Measurements from ENCODE around the gene PTPN9.
"Not testable (repeated sequence)": the region's sequence is repeated elsewhere in the genome, so short reads cannot be mapped to it uniquely, and the experiment has no call there.

PTPN9 gene

DNA sequence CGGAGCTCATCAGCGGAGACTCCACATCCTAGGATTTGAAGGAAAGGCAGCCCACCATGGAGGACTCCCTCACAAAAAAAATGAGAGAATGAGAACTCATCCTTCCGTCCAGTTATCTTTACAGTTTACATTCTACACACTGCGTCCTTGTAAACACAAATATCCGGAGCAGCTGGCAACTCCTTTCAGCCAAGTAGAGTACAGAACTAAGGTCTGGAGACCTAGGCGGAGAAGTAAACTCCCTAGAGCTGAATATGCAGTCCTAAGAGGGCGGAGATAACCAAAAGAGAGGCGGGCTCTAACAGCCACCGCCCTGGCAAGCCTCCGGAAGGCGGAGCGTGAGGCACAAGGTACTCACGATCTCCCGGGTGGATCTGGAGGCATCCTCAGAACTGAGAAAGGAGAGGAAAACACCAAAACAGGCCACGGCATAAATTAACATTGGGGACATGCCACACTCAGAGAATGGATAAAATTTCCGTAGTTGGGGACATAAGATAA, 126.7 kb downstream of the PTPN9 start:
- peak; percentile 82 to 85 for DNase-seq

DNA sequence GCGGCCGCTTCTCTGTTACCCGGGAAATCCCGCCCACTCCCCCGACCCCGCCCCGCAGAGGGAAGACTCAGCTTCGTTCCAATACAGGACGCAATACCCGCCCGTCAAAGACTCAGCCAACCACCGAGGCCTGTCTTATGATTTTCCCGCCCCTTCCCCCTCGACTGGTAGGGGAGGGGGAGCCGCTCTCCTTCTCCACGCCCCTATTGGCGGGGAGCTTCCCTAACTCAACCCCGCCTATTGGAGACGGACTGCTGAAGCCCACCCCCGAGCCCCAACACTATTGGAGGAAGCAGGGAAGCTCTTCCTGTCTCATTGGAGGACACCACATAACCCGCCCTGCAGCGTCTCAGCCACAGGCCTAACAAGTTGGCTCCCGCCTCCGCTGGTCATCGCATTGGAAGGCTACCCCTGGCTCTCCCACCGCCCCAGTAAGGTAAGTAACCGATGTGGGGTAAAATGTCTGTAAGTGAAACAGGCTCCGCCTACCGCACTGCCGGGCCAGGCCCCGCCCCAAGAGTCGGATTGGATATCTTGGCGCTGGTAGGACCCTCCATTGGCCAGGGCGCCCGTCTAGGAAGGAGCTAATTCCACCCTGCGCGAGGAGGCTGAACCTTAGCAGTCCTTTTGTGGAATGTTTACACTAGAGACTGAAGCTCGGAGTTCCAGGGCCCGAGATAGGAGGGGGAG, 127.3 kb downstream of the PTPN9 start, which contains the start of gene SIN3A:
SIN3A (minus strand) TSS at position 17 of the 690 bp plus-strand sequence. CDS start 21,315 bp downstream, outside the sequence.
- DNase-seq = peak; percentile 100

DNA sequence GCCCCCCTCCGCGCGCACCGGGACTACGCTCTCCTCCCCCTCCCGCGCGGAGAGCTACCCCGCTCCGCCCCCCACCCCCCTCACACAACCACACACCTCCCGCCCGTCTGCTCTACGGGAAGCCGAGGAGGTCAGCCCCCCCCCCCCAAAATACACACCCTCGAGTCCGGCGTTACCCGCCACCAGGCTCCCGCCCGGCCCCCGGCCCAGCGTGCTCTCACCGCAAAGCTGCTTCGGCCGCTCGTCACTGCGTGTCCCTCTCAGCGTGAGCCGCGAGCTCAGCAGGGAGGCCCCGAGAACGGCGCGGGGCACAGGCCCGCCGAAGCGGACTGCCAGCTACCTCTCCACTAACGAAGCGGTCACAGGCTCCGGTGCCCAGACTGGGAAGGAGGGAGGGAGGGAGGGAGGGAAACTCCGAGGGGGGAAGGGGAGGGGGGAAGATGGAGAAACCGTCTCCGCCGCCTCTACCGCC, 127.9 kb downstream of the PTPN9 start:
- no peak for DNase-seq

DNA sequence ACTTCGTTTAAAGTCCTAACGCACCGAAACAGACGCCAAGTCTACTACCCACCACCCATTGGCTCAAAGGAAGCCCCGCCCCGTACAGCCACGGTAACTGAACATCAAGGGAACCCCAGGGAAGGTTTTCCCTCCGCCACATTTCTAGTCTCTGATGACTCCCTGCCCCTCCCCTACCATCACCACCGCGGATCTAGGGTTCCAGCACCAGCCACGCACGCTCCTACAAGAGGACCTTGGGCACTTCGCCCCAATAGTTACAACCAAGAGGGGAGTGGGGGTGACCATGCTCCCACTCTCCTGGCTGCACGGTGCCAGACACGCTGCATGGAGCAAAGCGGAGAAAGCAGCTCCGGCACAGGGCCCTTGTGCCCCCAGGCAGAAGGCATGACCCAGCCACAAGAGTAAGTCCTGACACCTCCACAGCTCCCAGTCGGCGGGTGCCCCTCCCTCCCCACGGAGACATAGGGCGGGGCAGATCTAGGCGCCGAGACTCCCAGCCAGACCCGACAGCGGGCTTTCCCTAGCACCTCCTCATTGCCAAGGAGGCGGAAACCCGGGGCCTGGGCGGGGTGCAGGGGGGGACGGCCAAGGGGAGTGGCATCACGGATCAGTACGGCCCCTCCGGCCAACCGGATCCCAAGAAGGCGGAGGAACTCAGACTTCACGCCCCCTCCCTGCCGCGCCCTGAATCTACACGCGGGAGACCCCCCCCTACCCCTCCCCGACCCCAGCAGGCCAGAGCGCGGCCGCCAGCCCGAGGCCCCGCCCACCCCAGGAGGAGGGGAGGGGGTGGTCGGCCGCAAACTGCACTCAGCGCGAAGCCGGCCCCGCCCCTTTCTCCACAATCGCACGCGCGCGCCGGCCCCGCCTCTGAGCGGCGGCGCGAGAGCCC, 128.6 kb downstream of the PTPN9 start:
- DNase-seq = peak; percentile 96 to 97

DNA sequence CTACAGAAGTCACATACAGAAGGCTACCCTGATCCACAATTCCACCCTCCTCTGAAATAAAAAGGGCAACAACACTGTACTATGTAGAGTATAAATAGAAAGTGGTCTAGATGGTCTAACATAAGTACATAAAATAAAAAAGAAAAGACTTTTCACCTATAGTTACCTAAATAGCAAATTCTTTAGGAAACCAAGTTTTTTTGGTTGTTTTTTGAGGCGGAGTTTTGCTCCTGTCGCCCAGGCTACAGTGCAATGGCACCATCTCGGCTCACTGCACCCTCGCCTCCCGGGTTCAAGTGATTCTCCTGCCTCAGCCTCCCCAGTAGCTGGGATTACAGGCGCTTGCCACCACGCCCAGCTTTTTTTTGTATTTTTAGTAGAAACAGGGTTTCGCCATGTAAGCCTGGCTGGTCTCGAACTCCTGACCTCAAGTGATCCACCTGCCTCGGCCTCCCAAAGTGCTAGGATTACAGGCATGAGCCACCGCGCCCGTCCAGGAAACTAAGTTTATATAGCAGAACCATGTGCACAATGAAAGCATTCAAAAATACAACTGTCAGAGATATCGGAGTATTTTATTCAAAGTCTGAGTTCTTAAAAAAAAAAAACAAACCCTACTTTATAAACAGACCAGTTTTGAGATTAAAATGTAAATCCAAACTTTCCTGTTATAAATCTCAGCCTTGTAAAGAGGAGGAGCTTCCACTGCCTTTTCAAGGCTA, 129.4 kb downstream of the PTPN9 start:
- no peak for DNase-seq

DNA sequence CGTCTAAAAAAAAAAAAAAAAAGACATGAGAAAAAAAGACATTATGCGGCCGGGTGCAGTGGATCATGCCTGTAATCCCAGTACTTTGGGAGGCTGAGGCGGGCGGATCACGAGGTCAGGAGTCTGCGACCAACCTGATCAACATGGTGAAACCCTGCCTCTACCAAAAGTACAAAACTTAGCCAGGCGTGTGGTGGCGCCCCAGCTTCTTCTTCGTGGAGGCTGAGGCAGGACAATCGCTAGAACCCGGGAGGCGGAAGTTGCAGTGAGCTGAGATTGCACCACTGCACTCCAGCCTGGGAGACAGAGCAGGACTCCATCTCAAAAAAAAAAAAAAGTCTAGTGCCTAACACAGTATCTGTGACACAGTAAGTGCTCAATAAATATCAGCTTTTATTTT, 130.9 kb downstream of the PTPN9 start:
- not testable (repeated sequence) for DNase-seq

DNA sequence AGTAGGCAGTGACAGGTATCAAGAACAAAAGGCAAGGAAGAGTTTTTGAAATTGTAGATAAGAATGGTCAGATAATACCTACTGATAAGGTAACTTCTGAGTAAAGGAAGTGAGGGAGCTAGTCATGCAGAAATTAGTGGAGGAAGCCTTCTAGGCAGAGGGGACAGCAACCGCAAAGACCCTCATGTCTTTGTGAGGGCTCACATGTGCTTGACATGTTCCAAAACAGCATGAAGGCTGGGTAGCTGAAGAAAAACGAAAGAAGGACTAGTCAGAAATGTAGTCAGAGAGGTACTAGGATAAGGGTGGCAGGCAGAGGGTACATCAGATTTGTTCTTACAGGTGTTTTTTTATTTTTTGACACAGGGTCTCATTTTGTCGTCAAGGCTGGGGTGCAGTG, 133.0 kb downstream of the PTPN9 start:
- DNase-seq = peak in 1 of 2 donors; percentile 27

DNA sequence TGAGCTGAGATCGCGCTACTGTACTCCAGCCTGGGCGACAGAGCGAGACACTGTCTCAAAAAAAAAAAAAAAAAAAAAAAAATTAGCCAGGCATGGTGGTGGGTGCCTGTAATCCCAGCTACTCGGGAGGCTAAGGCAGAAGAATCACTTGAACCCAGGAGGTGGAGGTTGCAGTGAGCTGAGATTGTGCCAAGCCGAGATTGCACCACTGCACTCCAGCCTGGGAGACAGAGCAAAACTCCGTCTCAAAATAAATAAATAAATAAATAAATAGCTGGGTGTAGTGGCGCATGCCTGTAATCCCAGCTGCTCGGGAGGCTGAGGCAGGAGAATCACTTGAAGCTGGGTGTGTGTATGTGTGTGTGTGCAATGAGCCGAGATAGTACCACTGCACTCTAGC, 133.8 kb downstream of the PTPN9 start:
- not testable (repeated sequence) for DNase-seq

DNA sequence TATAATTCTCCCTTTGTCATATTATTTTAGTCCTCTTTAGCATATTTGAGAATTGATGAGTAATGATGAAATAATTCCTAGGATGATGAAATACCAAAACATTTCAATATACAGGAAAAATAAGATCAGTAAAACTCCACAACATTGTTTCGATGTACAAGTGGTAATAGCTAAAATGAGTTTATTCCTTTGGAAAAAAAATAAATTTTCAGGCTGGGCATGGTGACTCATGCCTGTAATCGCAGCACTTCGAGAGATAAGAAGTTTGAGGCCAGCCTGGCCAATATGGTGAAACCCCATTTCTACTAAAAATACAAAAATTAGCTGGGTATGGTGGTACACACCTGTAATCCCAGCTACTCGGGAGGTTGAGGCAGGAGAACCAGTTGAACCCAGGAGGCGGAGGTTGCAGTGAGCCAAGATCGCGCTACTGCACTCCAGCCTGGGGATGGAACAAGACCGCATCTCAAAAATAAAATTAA, 135.1 kb downstream of the PTPN9 start:
- not testable (repeated sequence) for DNase-seq

DNA sequence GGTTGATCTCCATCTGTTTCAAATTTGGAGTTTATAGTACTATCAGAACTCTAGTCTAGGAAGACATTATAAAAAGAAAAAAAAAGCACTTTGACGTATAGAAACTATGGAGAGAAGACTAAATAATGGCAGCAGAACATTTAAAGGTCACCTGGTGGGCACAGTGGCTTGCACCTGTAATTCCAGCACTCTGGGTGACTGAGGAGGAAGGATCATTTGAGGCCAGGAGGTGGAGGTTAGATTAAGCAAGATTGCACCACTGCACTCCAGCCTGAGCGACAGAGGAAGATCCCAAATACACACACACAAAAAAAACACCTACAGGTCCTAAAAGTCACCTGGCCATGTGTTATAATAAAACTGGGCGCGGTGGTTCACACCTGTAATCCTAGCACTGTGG, 141.4 kb downstream of the PTPN9 start:
- no peak for DNase-seq

DNA sequence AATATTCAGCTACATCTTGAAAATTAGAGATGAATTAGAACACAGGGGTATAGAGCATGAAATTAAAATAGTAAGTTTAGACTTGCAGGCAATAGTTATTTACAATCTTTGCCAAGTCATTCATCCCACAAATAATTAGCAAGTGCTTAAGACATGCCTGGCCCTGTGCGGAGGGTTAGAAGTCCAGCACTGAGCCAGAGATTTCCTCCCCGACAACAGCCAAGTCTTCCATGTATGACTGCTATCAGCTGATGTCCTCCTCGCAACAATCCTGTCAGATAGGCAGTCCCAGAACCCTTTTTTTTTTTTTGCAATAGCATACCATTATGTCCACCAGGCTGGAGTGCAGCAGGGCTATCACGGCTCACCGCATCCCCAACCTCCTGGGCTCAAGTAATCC, 142.2 kb downstream of the PTPN9 start:
- no peak for DNase-seq

DNA sequence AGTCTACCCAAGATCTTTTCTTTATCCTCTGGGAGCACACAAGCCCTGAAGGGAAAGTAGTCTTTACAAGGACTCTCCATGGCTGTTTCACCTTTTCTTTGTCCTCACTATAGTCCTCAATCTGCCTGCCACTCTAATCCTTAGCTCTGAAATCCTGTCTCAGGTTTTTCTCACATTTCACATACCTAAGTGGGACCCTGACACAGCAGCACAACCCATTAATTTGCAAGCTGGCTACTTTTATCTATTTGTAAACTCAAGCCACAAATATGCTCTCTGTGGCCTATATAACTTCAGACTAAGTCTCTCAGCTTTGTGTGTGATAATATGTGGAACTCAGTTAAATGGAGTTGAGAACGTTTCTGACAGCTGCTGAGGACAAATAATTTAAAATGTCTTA, 147.4 kb downstream of the PTPN9 start:
- no peak for DNase-seq

DNA sequence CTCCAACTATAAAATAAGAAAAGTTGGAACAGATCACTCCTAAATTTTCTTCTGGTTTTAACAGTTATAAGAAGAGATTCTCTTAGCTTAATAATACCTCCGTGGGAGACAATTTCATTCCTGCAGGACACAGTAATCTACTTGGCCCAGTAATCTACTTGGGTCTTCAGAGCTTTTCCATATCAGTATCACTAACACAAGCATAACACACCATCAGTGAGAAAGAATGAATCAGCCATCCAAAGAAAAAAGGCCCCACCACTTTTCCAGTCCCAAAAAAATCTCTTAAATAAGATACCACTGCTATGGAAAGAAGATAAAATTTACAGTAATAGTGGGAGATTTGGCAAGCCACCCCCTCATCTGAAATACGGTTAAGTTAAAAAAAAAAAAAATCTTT, 147.8 kb downstream of the PTPN9 start:
- no peak for DNase-seq

DNA sequence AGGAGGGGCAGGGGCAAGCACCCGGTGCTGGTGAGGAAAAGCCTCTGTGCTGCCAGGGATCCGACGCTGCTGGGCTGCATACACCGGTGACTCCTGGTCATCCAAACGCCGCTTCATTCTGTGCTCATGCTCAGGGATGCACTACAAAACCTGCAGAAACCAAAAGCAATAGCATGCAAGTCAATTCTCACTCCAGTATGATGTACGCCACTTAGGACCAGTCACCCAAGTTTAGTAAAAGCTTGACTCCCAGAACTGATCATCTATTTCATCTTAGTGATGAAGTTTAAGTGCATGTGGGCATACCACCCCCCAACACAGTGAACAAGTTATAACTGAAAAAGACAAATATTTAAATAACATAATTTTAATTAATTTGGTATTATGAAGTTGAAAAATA, 148.9 kb downstream of the PTPN9 start:
- DNase-seq = no peak

DNA sequence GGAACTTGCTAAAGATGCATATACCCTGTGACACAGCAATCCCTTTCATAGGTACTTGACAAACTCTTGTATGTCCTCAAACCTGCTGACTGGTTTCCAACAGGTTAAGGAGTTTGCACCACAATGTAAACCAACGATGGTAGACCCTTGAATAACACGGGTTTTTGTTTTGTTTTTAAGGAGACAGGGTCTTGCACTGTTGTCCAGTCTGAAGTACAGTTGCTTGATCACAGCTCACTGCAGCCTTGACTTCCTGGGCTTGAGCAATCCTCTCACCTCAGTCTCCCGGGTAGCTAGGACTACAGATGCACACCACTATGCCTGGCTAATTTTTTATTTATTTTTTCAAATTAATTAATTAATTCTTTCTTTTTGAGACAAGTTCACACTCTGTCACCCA, 151.0 kb downstream of the PTPN9 start:
- DNase-seq = no peak

DNA sequence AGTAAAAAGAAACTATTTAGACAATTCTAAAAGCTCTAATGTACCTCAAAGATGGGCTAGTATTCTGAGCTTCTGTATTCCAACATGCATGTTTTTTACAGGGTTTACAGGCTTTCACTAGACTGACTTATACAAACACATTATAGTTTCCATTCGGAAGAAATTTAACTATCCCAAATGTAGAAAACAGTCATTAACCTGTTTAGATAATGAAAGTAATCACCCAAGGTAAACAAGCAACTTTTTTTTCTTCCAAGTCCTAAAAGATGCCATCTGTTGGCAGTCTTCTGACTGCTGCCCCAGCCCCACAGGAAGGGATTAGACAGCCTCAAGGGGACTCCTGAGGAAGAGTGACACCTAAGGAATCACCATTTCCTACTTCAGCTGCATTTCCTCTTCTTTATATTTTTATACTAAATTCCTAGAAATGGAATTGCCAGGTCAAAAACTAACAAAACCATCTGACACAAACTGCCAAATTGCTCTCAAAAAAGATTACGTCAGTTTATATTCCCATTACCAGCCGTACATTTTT, 153.1 kb downstream of the PTPN9 start:
- no peak for DNase-seq

DNA sequence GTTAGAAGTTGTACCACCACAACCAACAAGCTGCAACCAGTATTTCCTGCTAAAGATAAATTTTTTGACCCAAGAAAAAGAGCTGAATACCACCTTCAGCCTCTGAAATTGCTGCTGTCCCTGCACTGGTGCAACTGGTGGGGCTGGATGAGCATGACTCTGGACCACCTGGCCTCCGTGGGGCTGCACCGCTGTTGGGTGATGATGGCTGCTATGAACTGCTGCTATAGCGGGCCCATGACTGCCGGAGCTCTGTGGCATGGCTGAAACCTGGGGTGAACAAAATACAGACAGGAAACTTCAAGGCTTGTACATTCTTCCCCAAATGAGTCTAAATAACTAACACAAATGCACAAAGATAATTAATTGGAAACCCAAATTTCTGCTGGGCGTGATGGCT, 156.6 kb downstream of the PTPN9 start:
- DNase-seq = no peak

DNA sequence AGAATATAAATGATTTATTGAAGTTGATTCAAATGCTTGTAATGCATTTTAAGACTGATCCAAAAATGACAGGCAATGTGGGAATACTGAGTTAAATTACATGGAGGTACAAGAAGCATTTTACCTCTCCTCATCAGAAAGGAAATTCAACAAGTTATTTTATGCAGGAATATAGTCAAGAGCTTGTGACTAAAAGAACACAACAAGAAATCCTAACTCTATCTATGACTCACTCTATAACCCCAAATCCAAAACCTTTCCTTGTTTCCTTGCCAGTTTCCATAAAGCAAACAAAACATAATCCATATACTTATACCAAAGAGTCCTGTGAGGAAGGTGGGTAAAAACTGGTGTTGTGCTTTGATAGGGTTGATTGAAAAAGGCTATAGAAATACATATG, 158.4 kb downstream of the PTPN9 start:
- no peak for DNase-seq

DNA sequence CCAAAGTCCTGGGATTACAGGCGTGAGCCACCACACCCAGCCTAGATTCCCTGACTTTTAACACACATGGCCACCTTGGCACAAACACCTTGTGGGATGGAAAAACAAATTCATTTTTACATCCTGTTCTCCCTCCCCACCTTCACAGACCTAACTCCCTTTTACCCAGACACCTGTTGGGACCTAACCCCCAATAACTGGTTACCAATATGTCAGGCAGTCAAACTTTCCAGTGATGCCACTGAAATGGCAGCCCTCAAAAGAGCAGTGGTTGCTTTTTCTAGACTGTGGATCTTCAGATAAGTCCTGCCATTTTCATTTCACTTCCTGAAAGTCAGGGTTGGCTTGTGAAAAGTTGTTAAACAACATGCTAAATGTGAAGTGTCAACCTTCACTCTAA, 162.5 kb downstream of the PTPN9 start:
- DNase-seq = no peak
